HFFc6 (cell line): Measurements from ENCODE around the gene ABCB8. TPM values are rescaled to one million over a fixed set of nuclear protein-coding genes. Genes with fewer than 3 reads are reported as not detected.

ENCODE experiments used
- DNase-seq: peaks from one replicate; pipeline ENCODE4 v3.0.0-alpha.2; 2018
- H3K27ac Mint-ChIP-seq: 2 replicates; pipeline ENCODE4 v1.8.0; 2020; ENCODE audit warnings: mild to moderate bottlenecking, mixed read lengths
- H3K27me3 Mint-ChIP-seq: 2 replicates; pipeline ENCODE4 v1.8.0; 2021; ENCODE audit warnings: mild to moderate bottlenecking, moderate library complexity, mixed read lengths; ENCODE audit not compliant: insufficient read depth
- H3K36me3 Mint-ChIP-seq: 2 replicates; pipeline ENCODE4 v1.8.0; 2021; ENCODE audit warnings: low read depth, mixed read lengths
- H3K4me1 Mint-ChIP-seq: 2 replicates; pipeline ENCODE4 v1.8.0; 2020; ENCODE audit warnings: low read depth, mixed read lengths
- H3K4me3 Mint-ChIP-seq: 2 replicates; pipeline ENCODE4 v1.8.0; 2020; ENCODE audit warnings: mild to moderate bottlenecking, moderate library complexity, mixed read lengths
- H3K9me3 Mint-ChIP-seq: 2 replicates; pipeline ENCODE4 v1.8.0; 2020; ENCODE audit warnings: mild to moderate bottlenecking, mixed read lengths
- CTCF ChIP-seq: fragments of 200-600 bp; sonication (generic); IDR thresholded peaks from 2 replicates; pipeline ENCODE4 v1.5.0; 2021; ENCODE audit warnings: antibody characterized with exemption, mild to moderate bottlenecking
- total RNA-seq, 6 experiments: library from RNA; stranded (reverse); fragmentation: NEBNext Ultra II Directional; extraction: Animal tissue kit (Norgen Biotek cat#: 25700); gene quantifications; 2 replicates in 1 of 6; 3 replicates in 5 of 6; pipeline ENCODE4 v1.2.3, GENCODE V29; 2021

ABCB8 gene
- total RNA-seq, 6 experiments from 2014 or later = 31.9 to 36.3 (median 33.2) TPM

- peaks cover 4% of the 10 kb centered on the region for H3K36me3 Mint-ChIP-seq
- no peak for TF ChIP-seq CTCF
- peak overlapping the region; percentile 97 for H3K4me3 Mint-ChIP-seq
- no peak for DNase-seq
- no peak overlapping the region for H3K27ac Mint-ChIP-seq
- no peaks in the 10 kb centered on the region; the same call in 1 of the 2 replicates for H3K27me3 Mint-ChIP-seq
- H3K9me3 Mint-ChIP-seq = no peaks in the 10 kb centered on the region
- peaks cover 44% of the 10 kb centered on the region for H3K4me1 Mint-ChIP-seq
Measured at GRCh38 chr7:151062111-151062398, 33.8 kb downstream of the ABCB8 start.

- TF ChIP-seq CTCF = no peak
- H3K36me3 Mint-ChIP-seq = peaks cover 7% of the 10 kb centered on the region
Measured at GRCh38 chr7:151062399-151063211, 34.4 kb downstream of the ABCB8 start.

GRCh38 chr7:151063212-151063561, 34.9 kb downstream of the ABCB8 start:
- H3K36me3 Mint-ChIP-seq = peaks cover 13% of the 10 kb centered on the region
- peak overlapping the region; percentile 53 for H3K4me3 Mint-ChIP-seq
- TF ChIP-seq CTCF = no peak
- peaks cover 45% of the 10 kb centered on the region for H3K4me1 Mint-ChIP-seq
- DNase-seq = peak; percentile 47
- no peaks in the 10 kb centered on the region for H3K9me3 Mint-ChIP-seq
- H3K27ac Mint-ChIP-seq = peak overlapping the region; percentile 78
- peaks cover 1% of the 10 kb centered on the region for H3K27me3 Mint-ChIP-seq

More at GRCh38 chr7:151062399-151063211, 34.4 kb downstream of the ABCB8 start:
- H3K27me3 Mint-ChIP-seq = no peaks in the 10 kb centered on the region; the same call in 1 of the 2 replicates
- H3K27ac Mint-ChIP-seq = peak overlapping the region; percentile 78
- H3K9me3 Mint-ChIP-seq = no peaks in the 10 kb centered on the region
- DNase-seq = peak; percentile 49
- peak overlapping the region; percentile 97 for H3K4me3 Mint-ChIP-seq
- peaks cover 41% of the 10 kb centered on the region for H3K4me1 Mint-ChIP-seq

- Mint-ChIP-seq H3K27me3 (peaks cover 1% of the 10 kb centered on the region), H3K9me3 (no peaks in the 10 kb centered on the region), H3K27ac (no peak overlapping the region), H3K4me3 (no peak overlapping the region), H3K4me1 (peaks cover 35% of the 10 kb centered on the region), H3K36me3 (peaks cover 16% of the 10 kb centered on the region)
- no peak for DNase-seq
- no peak for TF ChIP-seq CTCF
Measured at GRCh38 chr7:151064454-151064853, 36.2 kb downstream of the ABCB8 start.

GRCh38 chr7:151064993-151065392, 36.7 kb downstream of the ABCB8 start:
- Mint-ChIP-seq H3K36me3 (peaks cover 16% of the 10 kb centered on the region), H3K27ac (no peak overlapping the region), H3K27me3 (peaks cover 1% of the 10 kb centered on the region), H3K4me3 (no peak overlapping the region), H3K9me3 (no peaks in the 10 kb centered on the region), H3K4me1 (peaks cover 35% of the 10 kb centered on the region)
- TF ChIP-seq CTCF = no peak
- DNase-seq = no peak
